Esophagus (tissue), 2 donors: ENCODE measurements around the gene HOXC13. TPM values are rescaled to one million over a fixed set of nuclear protein-coding genes. Genes with fewer than 3 reads are reported as not detected.

Experiments
- H3K27ac ChIP-seq, 2 donors: one replicate each; pipeline ENCODE4 v1.5.1; 2013; ENCODE audit warnings: low read depth in 2 of 2, mild to moderate bottlenecking in 2 of 2, inconsistent platforms in 1 of 2, low read length in 1 of 2, moderate library complexity in 1 of 2
- H3K27me3 ChIP-seq, 2 donors: one replicate each; pipeline ENCODE4 v1.6.1; 2013; ENCODE audit warnings: low read length in 2 of 2, control low read depth in 1 of 2, mild to moderate bottlenecking in 1 of 2; ENCODE audit not compliant: insufficient read depth in 2 of 2, control insufficient read depth in 1 of 2
- H3K36me3 ChIP-seq, 2 donors: one replicate each; pipeline ENCODE4 v1.6.1; 2013; ENCODE audit warnings: low read length in 1 of 2; ENCODE audit not compliant: control insufficient read depth in 2 of 2, insufficient read depth in 2 of 2
- H3K4me1 ChIP-seq, 2 donors: one replicate each; pipeline ENCODE4 v1.6.1; 2013; ENCODE audit warnings: low read length in 1 of 2; ENCODE audit not compliant: control insufficient read depth in 2 of 2, insufficient read depth in 2 of 2
- H3K4me3 ChIP-seq, 2 donors: one replicate each; pipeline ENCODE4 v1.5.1; 2013; ENCODE audit warnings: low read length in 2 of 2, mild to moderate bottlenecking in 2 of 2, low read depth in 1 of 2, moderate library complexity in 1 of 2
- H3K9me3 ChIP-seq, 2 donors: one replicate each; pipeline ENCODE4 v1.6.1; 2013; ENCODE audit warnings: mild to moderate bottlenecking in 2 of 2, low read depth in 1 of 2, low read length in 1 of 2, moderate library complexity in 1 of 2; ENCODE audit not compliant: control insufficient read depth in 2 of 2, insufficient read depth in 1 of 2
- WGBS, 2 donors: extraction: QIAGEN DNeasy Blood & Tissue Kit; methylation state at CpG; one replicate each; pipeline ENCODE4 v1.1.7; 2013; 5-methylcytosine and 5-hydroxymethylcytosine counted together
- polyA plus RNA-seq, 2 donors: library from polyadenylated mRNA; stranded (reverse); fragments of 200-250 nt; gene quantifications; one replicate each; pipeline ENCODE4 v1.2.3, GENCODE V29; 2013
- donor health status: healthy with polysubstance abuse.
- donor health status: Bipolar disorder and iron deficiency.

Gene HOXC13
- polyA plus RNA-seq, 2 donors = 0.02 to 0.04 TPM

DNA sequence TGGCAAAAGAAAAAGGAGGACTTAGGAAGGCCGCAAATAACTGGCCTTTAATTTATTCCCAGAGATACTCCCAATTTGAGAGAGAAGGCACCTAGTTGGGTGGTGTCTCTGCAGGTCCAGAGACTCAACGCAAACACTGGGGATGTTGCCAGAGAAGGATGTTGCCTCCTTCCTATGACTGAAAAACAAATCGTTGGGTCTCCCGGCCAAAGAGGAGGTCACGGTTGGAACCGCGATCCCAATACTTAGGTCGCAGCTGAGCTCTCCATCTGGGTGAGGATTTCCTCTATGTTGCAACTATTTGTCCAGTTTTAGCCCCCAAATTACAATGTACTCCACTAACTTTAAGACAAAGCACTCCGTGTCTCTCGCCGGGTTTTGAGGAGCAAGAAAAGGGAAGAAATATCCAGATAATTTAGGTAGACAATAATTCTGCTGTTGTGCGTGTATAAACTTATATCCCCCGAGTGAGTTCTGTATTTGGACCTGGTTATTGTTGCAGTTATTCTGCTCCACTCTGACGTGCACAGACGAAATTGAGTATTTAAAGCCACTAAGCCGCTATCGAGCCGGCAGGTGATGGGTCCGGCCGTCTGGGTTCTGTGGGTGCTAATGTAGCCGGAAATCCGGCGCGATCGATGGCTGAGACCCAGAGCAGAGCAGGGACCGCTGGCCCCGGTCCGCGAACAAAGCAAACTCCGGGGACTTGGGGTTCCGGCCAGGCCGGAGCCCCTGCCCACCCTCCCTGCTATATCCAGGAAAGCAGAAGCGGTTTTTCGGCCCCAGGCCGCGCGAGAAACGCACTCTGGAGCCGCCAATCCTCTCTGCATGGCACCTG, 21.8 kb downstream of the HOXC13 start:
- Histone ChIP-seq H3K36me3 (no peaks in the 10 kb centered on the region), H3K4me1 (peaks cover 3 to 9% of the 10 kb centered on the region in 2 donors), H3K27ac (no peak overlapping the region), H3K4me3 (no peak overlapping the region), H3K27me3 (peaks cover 18 to 64% of the 10 kb centered on the region in 2 donors), H3K9me3 (no peaks in the 10 kb centered on the region)
- WGBS, 2 donors = 13 to 14% methylated on average over 39 of the region's 39 CpGs

DNA sequence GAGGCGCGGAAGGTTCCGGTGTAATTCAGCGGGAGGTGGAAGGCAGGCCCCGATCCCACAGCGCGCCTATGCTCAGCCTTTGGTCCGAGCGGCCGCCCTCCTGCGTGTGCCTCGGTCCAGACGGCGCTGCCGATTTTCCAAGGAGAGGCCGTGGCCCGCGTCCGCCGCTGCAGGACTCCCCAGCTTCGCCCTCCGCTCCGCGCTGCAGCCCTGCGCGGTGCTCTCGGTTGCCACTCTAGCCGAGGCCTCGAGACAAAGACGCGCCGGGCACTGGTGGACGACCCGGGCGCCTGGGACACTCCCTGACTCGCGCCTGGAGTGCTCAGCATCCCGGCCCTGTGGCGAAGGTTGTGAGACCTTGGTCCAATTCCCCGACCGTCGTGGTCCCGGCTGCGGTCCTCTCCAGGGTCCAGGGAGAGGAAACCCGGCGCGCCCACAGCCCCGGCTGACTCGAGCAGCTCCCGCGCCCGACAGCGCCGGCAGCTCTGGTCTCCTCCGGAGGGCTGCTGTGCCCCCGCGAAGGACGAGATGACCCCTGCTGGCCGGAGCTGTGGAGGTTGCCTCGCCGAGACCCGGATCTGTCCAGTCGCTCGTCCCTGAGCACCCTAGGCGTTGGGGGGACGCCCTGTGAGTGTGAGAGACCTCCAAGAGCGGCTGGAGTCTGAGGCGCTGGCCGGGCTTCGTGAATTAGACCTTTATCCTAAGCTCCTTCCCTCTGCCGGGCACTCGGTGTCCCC, 22.6 kb downstream of the HOXC13 start:
- H3K27me3 ChIP-seq = peaks cover 18 to 61% of the 10 kb centered on the region in 2 donors
- H3K4me3 ChIP-seq = no peak overlapping the region
- no peak overlapping the region for H3K27ac ChIP-seq
- H3K9me3 ChIP-seq = no peaks in the 10 kb centered on the region
- no peaks in the 10 kb centered on the region for H3K36me3 ChIP-seq
- 4 to 5% methylated on average over 72 of the region's 72 CpGs for WGBS, 2 donors
- peaks cover 3 to 7% of the 10 kb centered on the region in 2 donors for H3K4me1 ChIP-seq

DNA sequence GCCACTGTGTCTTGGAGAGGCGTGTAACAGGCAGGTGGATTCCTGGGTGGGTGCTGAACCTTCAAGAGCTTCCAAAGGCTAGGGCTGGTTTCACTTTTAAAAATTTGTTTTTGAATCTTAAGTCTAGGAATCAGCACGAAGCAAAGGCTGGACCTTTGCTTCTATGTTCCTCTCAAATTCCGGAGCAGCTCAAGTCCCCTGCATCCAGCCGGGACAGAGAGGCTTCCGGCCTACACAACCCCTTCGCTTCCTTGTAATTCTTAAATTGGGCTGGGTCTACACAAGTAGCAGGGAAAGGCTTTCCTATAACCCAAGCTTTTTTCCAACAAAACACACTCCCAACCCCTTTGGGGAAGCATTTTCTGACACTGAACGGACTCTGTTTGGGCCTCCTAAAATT, 24.4 kb downstream of the HOXC13 start:
- Histone ChIP-seq H3K9me3 (no peaks in the 10 kb centered on the region), H3K4me3 (no peak overlapping the region), H3K27me3 (peaks cover 24 to 57% of the 10 kb centered on the region in 2 donors), H3K36me3 (no peaks in the 10 kb centered on the region), H3K27ac (no peak overlapping the region), H3K4me1 (peaks cover 3 to 6% of the 10 kb centered on the region in 2 donors)
- 32 to 34% methylated on average over 7 of the region's 7 CpGs for WGBS, 2 donors

DNA sequence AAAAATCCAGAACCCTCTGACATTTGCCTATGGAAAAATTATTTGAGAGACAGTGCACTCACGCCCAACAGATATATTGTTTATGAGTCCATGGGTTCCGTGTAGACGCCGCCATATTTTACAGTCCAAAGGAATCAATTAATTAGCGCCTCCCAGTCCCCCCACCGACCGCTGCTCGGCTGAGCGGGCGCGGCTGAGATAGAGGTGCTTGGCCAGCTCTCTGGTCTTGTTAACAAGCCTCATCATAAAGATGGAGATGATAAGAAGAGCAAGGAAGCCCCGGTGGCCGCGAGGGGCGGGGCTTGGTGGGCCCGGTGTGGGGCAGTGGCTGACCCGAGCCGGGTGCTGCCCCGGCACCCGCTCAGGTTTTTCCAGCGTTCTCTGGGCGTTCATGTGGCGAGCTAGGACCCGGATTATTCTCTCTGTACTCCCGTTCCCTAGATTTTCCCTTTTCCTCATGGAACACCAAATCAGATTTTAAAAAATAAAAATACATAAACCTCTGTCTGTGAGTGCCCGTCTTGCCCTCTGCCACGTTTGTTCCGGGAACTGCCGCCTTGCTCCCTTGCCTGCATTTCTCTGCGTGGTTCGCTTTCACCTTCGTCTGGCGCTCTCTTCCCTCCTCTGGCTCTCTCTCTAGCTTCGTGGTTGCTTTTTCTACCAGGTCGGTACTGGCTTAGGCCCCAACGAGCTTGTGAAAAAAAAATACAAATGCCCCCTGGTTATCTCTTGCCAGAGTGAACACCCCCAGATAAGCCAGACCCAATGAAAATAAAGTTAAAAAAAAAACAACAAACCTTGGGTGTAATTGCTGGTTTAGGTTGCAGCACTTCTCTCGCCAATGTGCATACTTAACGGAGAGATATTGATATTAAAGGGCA, 25.0 kb downstream of the HOXC13 start:
- no peak overlapping the region for H3K27ac ChIP-seq
- peaks cover 3 to 6% of the 10 kb centered on the region in 2 donors for H3K4me1 ChIP-seq
- H3K4me3 ChIP-seq = no peak overlapping the region
- peaks cover 26 to 60% of the 10 kb centered on the region in 2 donors for H3K27me3 ChIP-seq
- H3K36me3 ChIP-seq = no peaks in the 10 kb centered on the region
- no peaks in the 10 kb centered on the region for H3K9me3 ChIP-seq
- WGBS, 2 donors = 12 to 20% methylated on average over 38 of the region's 38 CpGs

DNA sequence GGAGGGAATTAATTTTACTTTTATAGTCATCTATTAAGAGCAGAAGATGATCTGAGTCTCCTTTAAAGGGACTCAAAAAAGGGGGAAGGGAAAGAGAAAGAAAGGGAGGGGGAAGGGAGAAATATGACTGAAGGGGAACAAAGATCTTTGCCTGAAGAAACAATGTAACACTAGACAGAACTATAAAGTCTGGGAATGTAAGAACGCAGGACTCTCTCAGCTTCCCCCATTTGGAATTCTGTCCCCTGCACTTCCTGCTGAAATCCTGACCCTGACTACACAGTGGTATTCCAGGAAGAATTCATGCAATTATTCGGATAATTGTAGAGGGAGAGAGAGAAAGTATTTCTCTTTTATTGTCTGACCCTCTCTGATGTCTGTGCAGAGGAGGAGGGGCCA, 25.7 kb downstream of the HOXC13 start:
- Histone ChIP-seq H3K27me3 (peaks cover 30 to 56% of the 10 kb centered on the region in 2 donors), H3K27ac (no peak overlapping the region), H3K4me1 (peaks cover 3 to 6% of the 10 kb centered on the region in 2 donors), H3K4me3 (no peak overlapping the region), H3K36me3 (no peaks in the 10 kb centered on the region), H3K9me3 (no peaks in the 10 kb centered on the region)
- WGBS, 2 donors = 10 to 13% methylated on average over 2 of the region's 2 CpGs

DNA sequence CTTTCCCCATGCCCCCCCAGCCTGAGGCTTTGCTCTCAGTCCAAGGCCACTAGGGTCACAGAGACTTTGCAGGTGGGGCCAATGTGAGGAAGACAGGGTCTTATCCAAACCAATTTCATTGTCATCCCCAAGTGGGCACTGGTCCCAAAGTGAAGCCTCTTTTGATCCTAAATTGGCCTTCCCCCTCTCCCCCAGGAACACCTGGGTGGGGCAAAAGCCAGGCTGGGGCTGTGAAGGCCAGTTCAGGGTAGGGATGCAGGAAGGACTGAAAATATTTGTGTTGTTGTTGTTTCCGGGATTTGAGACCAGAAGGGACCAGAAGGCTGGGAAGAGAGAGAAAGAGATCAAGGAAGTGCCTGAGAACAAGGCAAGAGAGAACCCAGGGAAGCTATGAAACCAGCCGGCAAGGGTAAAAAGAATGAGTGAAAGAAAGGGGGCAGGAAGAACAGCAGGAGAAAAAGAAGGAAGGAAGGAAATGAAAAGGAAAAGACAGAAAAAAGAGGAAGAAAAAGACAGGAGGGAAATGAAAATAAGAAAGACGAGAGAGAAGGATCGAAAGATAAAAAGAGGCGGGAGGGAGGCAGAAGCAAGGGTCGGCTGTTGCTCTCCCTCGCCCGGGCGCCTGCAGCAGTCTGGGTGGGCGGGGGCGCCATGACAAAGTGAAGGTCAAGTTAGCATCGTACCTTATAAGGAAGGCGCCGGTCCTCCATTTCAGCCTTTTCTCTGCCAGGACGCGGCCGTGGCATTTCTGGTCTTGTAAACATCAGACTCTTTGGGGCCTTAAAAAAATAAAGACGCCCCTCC, 26.9 kb downstream of the HOXC13 start:
- Histone ChIP-seq H3K27ac (no peak overlapping the region), H3K36me3 (no peaks in the 10 kb centered on the region), H3K4me3 (no peak overlapping the region), H3K4me1 (peaks cover 3 to 6% of the 10 kb centered on the region in 2 donors), H3K9me3 (no peaks in the 10 kb centered on the region), H3K27me3 (peaks cover 28 to 44% of the 10 kb centered on the region in 2 donors)
- WGBS, 2 donors = 4 to 6% methylated on average over 18 of the region's 18 CpGs

DNA sequence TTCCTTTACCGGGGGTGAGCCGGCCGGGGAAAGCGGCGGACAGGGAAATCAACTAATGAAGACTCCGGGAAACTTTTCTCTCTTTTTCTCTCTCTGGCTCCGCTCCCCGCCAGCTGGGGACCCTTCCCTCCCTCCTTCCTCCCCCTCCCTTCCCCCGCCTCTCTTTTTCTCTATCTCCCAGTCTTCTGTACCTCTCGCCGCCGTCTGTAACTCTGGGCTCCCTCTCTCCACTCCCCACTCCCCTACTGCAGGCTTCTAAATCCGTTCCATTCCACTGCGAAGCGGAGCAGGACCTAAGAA, 27.4 kb downstream of the HOXC13 start:
- H3K27ac ChIP-seq = no peak overlapping the region
- no peaks in the 10 kb centered on the region for H3K36me3 ChIP-seq
- H3K27me3 ChIP-seq = peaks cover 26 to 40% of the 10 kb centered on the region in 2 donors
- H3K4me1 ChIP-seq = peaks cover 3 to 4% of the 10 kb centered on the region in 2 donors
- 13 to 14% methylated on average over 15 of the region's 15 CpGs for WGBS, 2 donors
- no peaks in the 10 kb centered on the region for H3K9me3 ChIP-seq
- no peak overlapping the region for H3K4me3 ChIP-seq

DNA sequence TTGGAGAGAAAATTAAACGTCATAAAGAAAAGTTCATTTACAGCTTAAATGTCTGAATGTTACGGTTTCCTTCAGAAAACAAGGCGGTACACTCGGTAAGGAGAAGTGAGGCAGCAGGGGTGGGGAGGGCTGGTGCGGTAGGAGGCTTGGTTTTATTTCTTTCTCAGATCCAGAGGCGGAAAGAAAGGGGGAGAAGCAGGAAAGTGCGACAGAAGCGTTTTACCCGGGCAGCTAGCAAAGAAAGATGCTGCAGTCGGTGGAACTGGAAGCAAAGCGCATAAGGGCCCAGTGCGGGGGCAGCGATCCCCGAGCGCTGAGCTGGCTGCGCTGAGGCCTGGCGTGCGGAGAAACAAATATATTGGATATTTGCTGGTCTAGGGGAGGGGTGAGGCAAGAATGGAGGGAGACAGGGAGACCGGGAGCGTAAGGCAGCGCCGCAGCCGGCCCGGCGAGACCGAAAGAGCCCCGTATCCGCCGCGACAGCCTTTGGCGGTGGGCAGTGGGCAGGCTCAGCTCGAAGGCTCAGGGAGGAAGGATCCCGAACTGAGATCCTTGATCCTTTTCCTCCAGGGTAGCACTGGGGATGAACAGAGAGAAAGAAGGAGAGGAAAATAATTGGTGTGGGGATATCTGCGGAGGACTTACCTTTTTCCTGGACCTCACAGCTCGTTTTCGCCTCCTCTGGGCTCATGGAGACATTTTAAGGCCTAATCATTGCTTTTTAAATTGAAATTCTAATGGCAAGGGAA, 27.9 kb downstream of the HOXC13 start:
- H3K36me3 ChIP-seq = no peaks in the 10 kb centered on the region
- peaks cover 22 to 38% of the 10 kb centered on the region in 2 donors for H3K27me3 ChIP-seq
- H3K4me1 ChIP-seq = peaks cover 0 to 3% of the 10 kb centered on the region in 2 donors
- H3K27ac ChIP-seq = no peak overlapping the region
- WGBS, 2 donors = 18 to 22% methylated on average over 36 of the region's 36 CpGs
- H3K9me3 ChIP-seq = no peaks in the 10 kb centered on the region
- no peak overlapping the region for H3K4me3 ChIP-seq
